ENCODE results near the gene WIPF1. TPM values are rescaled to one million over a fixed set of nuclear protein-coding genes. Genes with fewer than 3 reads are reported as not detected.

The WIPF1 gene
- total RNA-seq, 1 experiment from 2014 or later = 0.59 TPM

GRCh38 chr2:174561283-174561971, 36.2 kb downstream of the WIPF1 start (continued):
- TF ChIP-seq RAD21 (IDR thresholded peaks at IDR 0.05; ENCODE audit: low read depth) = no peak

GRCh38 chr2:174560737-174561136, 36.9 kb downstream of the WIPF1 start:
- H3K27ac ChIP-seq (ENCODE audit: low read depth, low read length) = no peak overlapping the region
- no TSS peak for BruUV-seq (replicated peaks)
- H3K4me1 ChIP-seq (ENCODE audit: control insufficient read depth in 1 of 2, insufficient read depth in 2 of 2, low read length in 2 of 2) = no peaks in the 10 kb centered on the region
- ChIA-PET RAD21 (ENCODE audit: low non-redundant PET in 1 of 2, low total read pairs in 2 of 2, uncharacterized antibody in 2 of 2, unreplicated experiment in 2 of 2) (no interaction called here), POLR2A (no interaction called here), CTCF (no interaction called here)
- H3K9me2 ChIP-seq (ENCODE audit: insufficient read depth) = no peaks in the 10 kb centered on the region
- no peaks in the 10 kb centered on the region for H3K36me3 ChIP-seq (ENCODE audit: control insufficient read depth in 1 of 2, insufficient read depth in 2 of 2, low read length in 2 of 2)
- DNase-seq (ENCODE audit: low read depth, low spot score) = no peak
- no peak overlapping the region for H3K4me2 ChIP-seq (ENCODE audit: low read length)
- no peaks in the 10 kb centered on the region for H3K9me3 ChIP-seq (ENCODE audit: control insufficient read depth in 1 of 2, insufficient read depth in 1 of 2, low read depth in 1 of 2, low read length in 2 of 2)
- no peak overlapping the region for H2AFZ ChIP-seq (ENCODE audit: low read depth, low read length, poor library complexity, severe bottlenecking)
- no peaks in the 10 kb centered on the region for H3K79me2 ChIP-seq (ENCODE audit: insufficient read depth, low read length)
- H4K20me1 ChIP-seq (ENCODE audit: insufficient read depth) = no peaks in the 10 kb centered on the region
- TF ChIP-seq REST (IDR thresholded peaks at IDR 0.05; ENCODE audit: low read depth) (no peak), MAX (IDR thresholded peaks at IDR 0.05) (no peak), SIN3A (IDR thresholded peaks at IDR 0.05; ENCODE audit: low read depth) (no peak), ELF1 (IDR thresholded peaks at IDR 0.05; ENCODE audit: borderline replicate concordance, low read depth) (no peak), CEBPB (IDR thresholded peaks at IDR 0.05; ENCODE audit: low read depth) (no peak), SP1 (IDR thresholded peaks at IDR 0.05; ENCODE audit: low read depth) (no peak), FOSL1 (IDR thresholded peaks at IDR 0.05; ENCODE audit: low read depth) (no peak), EGR1 (IDR thresholded peaks at IDR 0.05; ENCODE audit: low read depth) (no peak)
- no peak overlapping the region for H3K4me3 ChIP-seq (replicated peaks in 1 of 2; ENCODE audit: low read depth in 1 of 2, low read length in 2 of 2)
- no peak overlapping the region for H3K9ac ChIP-seq (ENCODE audit: low read length)
- intact Hi-C loops (cut with micrococcal nuclease) = no loop called here
- ATAC-seq = no peak
- H3K27me3 ChIP-seq (ENCODE audit: insufficient read depth, low read length) = no peaks in the 10 kb centered on the region

Data from HCT116 (cell line).